ENCODE results near the gene CIB4.

DNA sequence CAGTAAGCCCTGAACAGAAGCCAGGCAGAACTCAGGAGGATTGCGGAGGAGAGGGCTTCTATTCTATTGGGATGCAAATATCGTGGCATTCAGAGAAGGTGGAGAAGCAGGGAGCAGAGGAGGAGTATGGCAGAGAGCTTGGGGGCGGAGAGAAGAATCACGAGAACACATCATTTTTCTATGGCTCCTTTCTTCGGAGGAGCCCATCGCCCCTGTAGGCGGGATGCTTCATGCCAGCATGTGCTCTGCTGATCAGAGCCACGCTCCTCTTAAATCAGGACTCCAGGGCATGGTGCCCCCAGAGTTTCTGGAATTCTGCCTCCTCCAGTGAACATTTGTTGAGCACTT, 71.1 kb downstream of the CIB4 start:
- TF ChIP-seq, protein P1, sequence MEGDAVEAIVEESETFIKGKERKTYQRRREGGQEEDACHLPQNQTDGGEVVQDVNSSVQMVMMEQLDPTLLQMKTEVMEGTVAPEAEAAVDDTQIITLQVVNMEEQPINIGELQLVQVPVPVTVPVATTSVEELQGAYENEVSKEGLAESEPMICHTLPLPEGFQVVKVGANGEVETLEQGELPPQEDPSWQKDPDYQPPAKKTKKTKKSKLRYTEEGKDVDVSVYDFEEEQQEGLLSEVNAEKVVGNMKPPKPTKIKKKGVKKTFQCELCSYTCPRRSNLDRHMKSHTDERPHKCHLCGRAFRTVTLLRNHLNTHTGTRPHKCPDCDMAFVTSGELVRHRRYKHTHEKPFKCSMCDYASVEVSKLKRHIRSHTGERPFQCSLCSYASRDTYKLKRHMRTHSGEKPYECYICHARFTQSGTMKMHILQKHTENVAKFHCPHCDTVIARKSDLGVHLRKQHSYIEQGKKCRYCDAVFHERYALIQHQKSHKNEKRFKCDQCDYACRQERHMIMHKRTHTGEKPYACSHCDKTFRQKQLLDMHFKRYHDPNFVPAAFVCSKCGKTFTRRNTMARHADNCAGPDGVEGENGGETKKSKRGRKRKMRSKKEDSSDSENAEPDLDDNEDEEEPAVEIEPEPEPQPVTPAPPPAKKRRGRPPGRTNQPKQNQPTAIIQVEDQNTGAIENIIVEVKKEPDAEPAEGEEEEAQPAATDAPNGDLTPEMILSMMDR (IDR thresholded peaks at IDR 0.05), result no peak
- no peak for TF ChIP-seq POLR2A (IDR thresholded peaks at IDR 0.05)
